ENCODE data around the gene POC1B.

POC1B gene

GRCh38 chr12:89448951-89449371, 76.9 kb downstream of the POC1B start:
- H3K9me3 ChIP-seq (ENCODE audit: insufficient read depth, low read length) = no peaks in the 10 kb centered on the region
- no peaks in the 10 kb centered on the region for H3K36me3 ChIP-seq (ENCODE audit: insufficient read depth, insufficient read length, low read length)
- no peak for DNase-seq (ENCODE audit: low read depth, low spot score)
- H3K9ac ChIP-seq (ENCODE audit: insufficient read length, low read depth) = no peak overlapping the region
- H3K4me1 ChIP-seq (ENCODE audit: insufficient read depth, insufficient read length) = peaks cover 3% of the 10 kb centered on the region
- no peaks in the 10 kb centered on the region for H3K27me3 ChIP-seq (ENCODE audit: insufficient read depth, insufficient read length)
- H3K4me3 ChIP-seq (ENCODE audit: insufficient read length, low read depth) = no peak overlapping the region
- TF ChIP-seq YY1 (IDR thresholded peaks at IDR 0.05; ENCODE audit: insufficient read depth, insufficient read length) = no peak
- TF ChIP-seq SUZ12 (IDR thresholded peaks at IDR 0.05; ENCODE audit: extremely low read depth, insufficient read depth, insufficient read length) = no peak
- no peak for TF ChIP-seq ZNF274 (IDR thresholded peaks at IDR 0.05; ENCODE audit: low read depth, low read length)

- Histone ChIP-seq H3K9me3 (ENCODE audit: insufficient read depth, low read length) (no peaks in the 10 kb centered on the region), H3K27me3 (ENCODE audit: insufficient read depth, insufficient read length) (no peaks in the 10 kb centered on the region), H3K4me3 (ENCODE audit: insufficient read length, low read depth) (no peak overlapping the region), H3K36me3 (ENCODE audit: insufficient read depth, insufficient read length, low read length) (no peaks in the 10 kb centered on the region), H3K9ac (ENCODE audit: insufficient read length, low read depth) (no peak overlapping the region), H3K4me1 (ENCODE audit: insufficient read depth, insufficient read length) (peaks cover 3% of the 10 kb centered on the region)
- no peak for DNase-seq (ENCODE audit: low read depth, low spot score)
- TF ChIP-seq ZNF274 (IDR thresholded peaks at IDR 0.05; ENCODE audit: low read depth, low read length) (no peak), YY1 (IDR thresholded peaks at IDR 0.05; ENCODE audit: insufficient read depth, insufficient read length) (no peak), SUZ12 (IDR thresholded peaks at IDR 0.05; ENCODE audit: extremely low read depth, insufficient read depth, insufficient read length) (no peak)
Measured at GRCh38 chr12:89448526-89448925, 77.3 kb downstream of the POC1B start.

DNA sequence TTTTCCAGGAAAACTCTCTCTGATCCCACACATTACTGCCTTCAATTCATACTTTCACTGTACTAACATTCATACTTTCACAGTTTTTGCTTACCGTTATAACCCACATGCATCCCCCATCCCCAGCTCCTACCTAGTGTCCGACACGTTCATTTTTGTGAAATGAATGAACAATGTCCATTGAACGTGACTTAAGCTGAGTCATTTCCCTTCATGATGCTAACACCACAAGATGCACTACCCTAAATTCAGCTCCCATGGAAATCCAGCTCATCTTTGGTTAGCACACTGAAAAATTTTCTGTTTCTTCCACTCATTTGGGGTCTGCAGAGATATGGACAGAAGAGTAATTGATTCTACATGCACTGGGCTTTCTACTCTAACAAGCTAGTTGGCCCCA, 85.9 kb downstream of the POC1B start:
- H3K9ac ChIP-seq (ENCODE audit: insufficient read length, low read depth) = no peak overlapping the region
- no peaks in the 10 kb centered on the region for H3K27me3 ChIP-seq (ENCODE audit: insufficient read depth, insufficient read length)
- no peak overlapping the region for H3K4me3 ChIP-seq (ENCODE audit: insufficient read length, low read depth)
- DNase-seq (ENCODE audit: low read depth, low spot score) = no peak
- H3K36me3 ChIP-seq (ENCODE audit: insufficient read depth, insufficient read length, low read length) = no peaks in the 10 kb centered on the region
- TF ChIP-seq SUZ12 (IDR thresholded peaks at IDR 0.05; ENCODE audit: extremely low read depth, insufficient read depth, insufficient read length) = no peak
- TF ChIP-seq ZNF274 (IDR thresholded peaks at IDR 0.05; ENCODE audit: low read depth, low read length) = no peak
- TF ChIP-seq YY1 (IDR thresholded peaks at IDR 0.05; ENCODE audit: insufficient read depth, insufficient read length) = no peak
- H3K9me3 ChIP-seq (ENCODE audit: insufficient read depth, low read length) = peaks cover 13% of the 10 kb centered on the region; the same call in 1 of the 2 replicates
- no peaks in the 10 kb centered on the region for H3K4me1 ChIP-seq (ENCODE audit: insufficient read depth, insufficient read length)

DNA sequence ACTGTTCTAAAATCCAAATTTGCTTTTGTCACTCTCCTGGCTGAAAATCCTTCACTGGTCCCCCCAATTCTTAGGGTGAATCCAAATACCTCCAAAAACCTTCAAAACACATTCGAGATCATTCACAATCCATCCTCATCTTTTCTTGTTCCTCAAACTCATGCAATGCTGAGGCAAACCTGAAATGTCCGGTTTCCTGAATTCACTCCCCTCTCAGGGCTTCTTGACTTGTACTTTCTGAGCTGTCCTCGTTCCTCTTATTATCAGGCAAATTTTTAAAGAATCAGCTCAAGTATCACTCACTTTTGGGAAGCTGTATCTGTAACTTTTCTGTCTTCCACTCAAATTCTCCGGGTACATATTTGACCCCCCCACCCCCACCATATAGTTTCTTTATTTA, 88.6 kb downstream of the POC1B start:
- Histone ChIP-seq H3K36me3 (ENCODE audit: insufficient read depth, insufficient read length, low read length) (no peaks in the 10 kb centered on the region), H3K4me3 (ENCODE audit: insufficient read length, low read depth) (no peak overlapping the region), H3K9ac (ENCODE audit: insufficient read length, low read depth) (no peak overlapping the region), H3K27me3 (ENCODE audit: insufficient read depth, insufficient read length) (no peaks in the 10 kb centered on the region), H3K9me3 (ENCODE audit: insufficient read depth, low read length) (peaks cover 13% of the 10 kb centered on the region; the same call in 1 of the 2 replicates), H3K4me1 (ENCODE audit: insufficient read depth, insufficient read length) (no peaks in the 10 kb centered on the region)
- no peak for DNase-seq (ENCODE audit: low read depth, low spot score)
- TF ChIP-seq YY1 (IDR thresholded peaks at IDR 0.05; ENCODE audit: insufficient read depth, insufficient read length) = no peak
- no peak for TF ChIP-seq ZNF274 (IDR thresholded peaks at IDR 0.05; ENCODE audit: low read depth, low read length)
- no peak for TF ChIP-seq SUZ12 (IDR thresholded peaks at IDR 0.05; ENCODE audit: extremely low read depth, insufficient read depth, insufficient read length)

DNA sequence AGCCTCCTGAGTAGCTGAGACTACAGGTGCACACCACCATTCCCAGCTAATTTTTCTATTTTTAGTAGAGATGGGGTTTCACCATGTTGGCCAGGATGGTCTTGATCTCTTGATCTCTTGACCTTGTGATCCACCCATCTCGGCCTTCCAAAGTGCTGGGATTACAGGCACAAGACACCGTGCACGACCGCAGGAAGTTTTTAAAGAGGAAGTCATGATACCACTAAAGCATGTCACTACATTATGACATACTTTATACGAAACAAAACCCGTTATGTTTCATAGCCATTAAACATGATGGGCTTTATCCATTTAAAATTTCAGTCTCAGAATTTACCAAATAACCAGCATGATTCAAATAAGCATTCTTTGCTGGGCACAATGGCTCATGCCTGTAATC, 89.8 kb downstream of the POC1B start:
- H3K4me3 ChIP-seq (ENCODE audit: insufficient read length, low read depth) = no peak overlapping the region
- H3K9me3 ChIP-seq (ENCODE audit: insufficient read depth, low read length) = peaks cover 13% of the 10 kb centered on the region; the same call in 1 of the 2 replicates
- no peaks in the 10 kb centered on the region for H3K4me1 ChIP-seq (ENCODE audit: insufficient read depth, insufficient read length)
- H3K27me3 ChIP-seq (ENCODE audit: insufficient read depth, insufficient read length) = no peaks in the 10 kb centered on the region
- H3K36me3 ChIP-seq (ENCODE audit: insufficient read depth, insufficient read length, low read length) = no peaks in the 10 kb centered on the region
- no peak for TF ChIP-seq ZNF274 (IDR thresholded peaks at IDR 0.05; ENCODE audit: low read depth, low read length)
- no peak for TF ChIP-seq SUZ12 (IDR thresholded peaks at IDR 0.05; ENCODE audit: extremely low read depth, insufficient read depth, insufficient read length)
- no peak for TF ChIP-seq YY1 (IDR thresholded peaks at IDR 0.05; ENCODE audit: insufficient read depth, insufficient read length)
- DNase-seq (ENCODE audit: low read depth, low spot score) = no peak
- no peak overlapping the region for H3K9ac ChIP-seq (ENCODE audit: insufficient read length, low read depth)

DNA sequence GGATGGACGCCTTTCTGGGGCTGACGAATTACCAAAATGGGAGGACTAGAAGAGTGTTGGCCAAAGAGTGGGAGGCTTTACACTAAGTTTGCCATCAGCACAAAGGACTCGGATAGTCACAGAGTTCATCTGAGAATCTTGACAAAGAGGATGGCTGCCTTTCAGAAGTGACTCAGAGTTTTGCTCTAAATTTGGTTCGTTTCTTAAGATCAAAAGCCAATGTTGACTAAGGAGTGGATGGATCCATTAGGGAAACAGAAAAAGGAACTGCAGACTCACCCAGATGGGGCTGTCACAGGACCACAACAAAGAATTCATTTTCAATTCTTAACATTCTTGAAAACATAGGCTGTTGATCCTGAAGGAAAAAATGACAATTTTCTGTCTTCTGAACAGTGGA, 92.2 kb downstream of the POC1B start:
- H3K4me3 ChIP-seq (ENCODE audit: insufficient read length, low read depth) = no peak overlapping the region
- no peaks in the 10 kb centered on the region for H3K4me1 ChIP-seq (ENCODE audit: insufficient read depth, insufficient read length)
- no peaks in the 10 kb centered on the region for H3K27me3 ChIP-seq (ENCODE audit: insufficient read depth, insufficient read length)
- no peak for DNase-seq (ENCODE audit: low read depth, low spot score)
- no peak for TF ChIP-seq YY1 (IDR thresholded peaks at IDR 0.05; ENCODE audit: insufficient read depth, insufficient read length)
- no peak for TF ChIP-seq SUZ12 (IDR thresholded peaks at IDR 0.05; ENCODE audit: extremely low read depth, insufficient read depth, insufficient read length)
- TF ChIP-seq ZNF274 (IDR thresholded peaks at IDR 0.05; ENCODE audit: low read depth, low read length) = no peak
- H3K9ac ChIP-seq (ENCODE audit: insufficient read length, low read depth) = no peak overlapping the region
- H3K36me3 ChIP-seq (ENCODE audit: insufficient read depth, insufficient read length, low read length) = no peaks in the 10 kb centered on the region
- no peaks in the 10 kb centered on the region for H3K9me3 ChIP-seq (ENCODE audit: insufficient read depth, low read length)

GRCh38 chr12:89432396-89432795, 93.5 kb downstream of the POC1B start:
- no peaks in the 10 kb centered on the region for H3K4me1 ChIP-seq (ENCODE audit: insufficient read depth, insufficient read length)
- no peak for DNase-seq (ENCODE audit: low read depth, low spot score)
- H3K9me3 ChIP-seq (ENCODE audit: insufficient read depth, low read length) = no peaks in the 10 kb centered on the region
- H3K27me3 ChIP-seq (ENCODE audit: insufficient read depth, insufficient read length) = no peaks in the 10 kb centered on the region
- no peak overlapping the region for H3K4me3 ChIP-seq (ENCODE audit: insufficient read length, low read depth)
- no peaks in the 10 kb centered on the region for H3K36me3 ChIP-seq (ENCODE audit: insufficient read depth, insufficient read length, low read length)
- no peak overlapping the region for H3K9ac ChIP-seq (ENCODE audit: insufficient read length, low read depth)
- TF ChIP-seq ZNF274 (IDR thresholded peaks at IDR 0.05; ENCODE audit: low read depth, low read length) = no peak
- TF ChIP-seq SUZ12 (IDR thresholded peaks at IDR 0.05; ENCODE audit: extremely low read depth, insufficient read depth, insufficient read length) = no peak
- TF ChIP-seq YY1 (IDR thresholded peaks at IDR 0.05; ENCODE audit: insufficient read depth, insufficient read length) = no peak

Measured in NT2/D1 (cell line).